ENCODE data around the gene SLC5A2. TPM values are rescaled to one million over a fixed set of nuclear protein-coding genes. Genes with fewer than 3 reads are reported as not detected.

The SLC5A2 gene
- total RNA-seq, 1 experiment from 2014 or later, result 0.11 TPM

- TF ChIP-seq EZH2phosphoT487 (IDR thresholded peaks at IDR 0.05; ENCODE audit: borderline replicate concordance, low read length) (no peak), EZH2 (IDR thresholded peaks at IDR 0.05; ENCODE audit: low read length, unreplicated experiment) (no peak)
- TF ChIP-seq, protein P1, sequence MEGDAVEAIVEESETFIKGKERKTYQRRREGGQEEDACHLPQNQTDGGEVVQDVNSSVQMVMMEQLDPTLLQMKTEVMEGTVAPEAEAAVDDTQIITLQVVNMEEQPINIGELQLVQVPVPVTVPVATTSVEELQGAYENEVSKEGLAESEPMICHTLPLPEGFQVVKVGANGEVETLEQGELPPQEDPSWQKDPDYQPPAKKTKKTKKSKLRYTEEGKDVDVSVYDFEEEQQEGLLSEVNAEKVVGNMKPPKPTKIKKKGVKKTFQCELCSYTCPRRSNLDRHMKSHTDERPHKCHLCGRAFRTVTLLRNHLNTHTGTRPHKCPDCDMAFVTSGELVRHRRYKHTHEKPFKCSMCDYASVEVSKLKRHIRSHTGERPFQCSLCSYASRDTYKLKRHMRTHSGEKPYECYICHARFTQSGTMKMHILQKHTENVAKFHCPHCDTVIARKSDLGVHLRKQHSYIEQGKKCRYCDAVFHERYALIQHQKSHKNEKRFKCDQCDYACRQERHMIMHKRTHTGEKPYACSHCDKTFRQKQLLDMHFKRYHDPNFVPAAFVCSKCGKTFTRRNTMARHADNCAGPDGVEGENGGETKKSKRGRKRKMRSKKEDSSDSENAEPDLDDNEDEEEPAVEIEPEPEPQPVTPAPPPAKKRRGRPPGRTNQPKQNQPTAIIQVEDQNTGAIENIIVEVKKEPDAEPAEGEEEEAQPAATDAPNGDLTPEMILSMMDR (conservative IDR thresholded peaks at IDR 0.05; ENCODE audit: low read depth, low read length), result no peak
- no peaks in the 10 kb centered on the region for H4K20me1 ChIP-seq (ENCODE audit: low read length)
- ATAC-seq, result peak; percentile 35
- peak overlapping the region; percentile 22; the same call in 1 of the 2 replicates for H3K4me2 ChIP-seq (ENCODE audit: low read length)
- peak overlapping the region; percentile 30; the same call in 1 of the 2 replicates for H3K27ac ChIP-seq (ENCODE audit: low read length)
- H3K9me2 ChIP-seq (replicated peaks; ENCODE audit: low read length), result no peaks in the 10 kb centered on the region
- no peaks in the 10 kb centered on the region for H3K27me3 ChIP-seq (ENCODE audit: low read length)
- peaks cover 13% of the 10 kb centered on the region; the same call in 1 of the 2 replicates for H3K79me2 ChIP-seq (ENCODE audit: low read length)
- H3K9ac ChIP-seq (ENCODE audit: low read length), result no peak overlapping the region
- H3K36me3 ChIP-seq (ENCODE audit: low read depth, low read length), result no peaks in the 10 kb centered on the region
- H3F3A ChIP-seq (ENCODE audit: low read length, unreplicated experiment), result no peaks in the 10 kb centered on the region
- H2AFZ ChIP-seq (ENCODE audit: low read length), result no peak overlapping the region; the same call in 1 of the 2 replicates
- intact Hi-C loops (cut with micrococcal nuclease), result loop anchor here (5.0 to 10.0 kb wide), 2 partner anchors 249 to 414 kb away; partner anchors contain the start of gene PYCARD
- BruUV-seq (replicated peaks), result no TSS peak
- no peak overlapping the region for H3K4me3 ChIP-seq (ENCODE audit: low read length)
- CTCF ChIA-PET, result interaction anchor here (0.6 kb wide), 1 partner anchor 417 kb away, joined by 4 read pairs; no protein-coding TSS in a partner anchor
- POLR2A ChIA-PET (ENCODE audit: unreplicated experiment), result no interaction called here
- H3K4me1 ChIP-seq (ENCODE audit: insufficient read depth, low read length), result peaks cover 18% of the 10 kb centered on the region
- DNase-seq, result peak; percentile 34
- no peaks in the 10 kb centered on the region for H3K9me3 ChIP-seq (ENCODE audit: low read length)
Measured at GRCh38 chr16:31453255-31454204, 29.4 kb upstream of the SLC5A2 start.

DNA sequence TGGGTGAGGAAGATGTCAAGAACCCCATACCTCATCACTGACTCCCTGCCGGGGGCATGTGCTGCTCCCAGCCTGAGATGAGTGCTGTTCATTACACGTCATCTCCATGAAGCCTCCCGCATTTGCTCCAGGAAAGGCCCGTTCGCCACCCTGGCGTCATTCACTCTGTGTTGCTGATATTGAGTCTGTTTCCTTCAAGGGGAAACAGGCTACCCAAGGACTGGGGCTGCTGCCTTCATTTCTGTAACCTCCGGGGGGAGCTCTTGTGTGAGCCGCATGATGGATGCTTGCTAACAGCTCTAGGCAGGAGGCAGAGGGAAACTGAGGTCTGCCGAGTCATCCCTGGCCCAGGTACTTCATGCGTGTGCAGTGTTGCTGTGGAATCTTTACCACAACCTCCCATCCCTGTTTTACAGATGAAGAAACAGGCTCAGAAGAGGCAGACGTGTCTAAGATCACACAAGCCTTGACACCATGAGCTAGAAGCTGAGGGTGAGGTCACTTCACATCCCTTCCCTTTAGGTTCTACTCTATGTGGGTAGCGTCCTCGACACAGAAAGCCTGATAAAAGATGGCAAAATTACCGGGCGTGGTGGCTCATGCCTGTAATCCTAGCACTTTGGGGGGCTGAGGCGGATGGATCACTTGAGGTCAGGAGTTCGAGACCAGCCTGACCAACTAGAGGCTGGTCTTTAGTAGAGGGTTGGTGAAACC, 27.2 kb upstream of the SLC5A2 start:
- intact Hi-C loops (cut with micrococcal nuclease), result loop anchor here (5.0 to 10.0 kb wide), 2 partner anchors 251 to 383 kb away; partner anchors contain the start of genes PYCARD, ZNF646 and ZNF668
- DNase-seq (no peak), ATAC-seq (no peak)
- Histone ChIP-seq H2AFZ (ENCODE audit: low read length) (no peak overlapping the region), H3K36me3 (ENCODE audit: low read depth, low read length) (no peaks in the 10 kb centered on the region), H3K79me2 (ENCODE audit: low read length) (peaks cover 17% of the 10 kb centered on the region; the same call in 1 of the 2 replicates), H3K27me3 (ENCODE audit: low read length) (no peaks in the 10 kb centered on the region), H3F3A (ENCODE audit: low read length, unreplicated experiment) (no peaks in the 10 kb centered on the region), H4K20me1 (ENCODE audit: low read length) (no peaks in the 10 kb centered on the region), H3K9me2 (replicated peaks; ENCODE audit: low read length) (no peaks in the 10 kb centered on the region), H3K9ac (ENCODE audit: low read length) (no peak overlapping the region), H3K4me3 (ENCODE audit: low read length) (no peak overlapping the region), H3K9me3 (ENCODE audit: low read length) (no peaks in the 10 kb centered on the region), H3K4me2 (ENCODE audit: low read length) (no peak overlapping the region), H3K27ac (ENCODE audit: low read length) (no peak overlapping the region), H3K4me1 (ENCODE audit: insufficient read depth, low read length) (peaks cover 31% of the 10 kb centered on the region)
- ChIA-PET POLR2A (ENCODE audit: unreplicated experiment) (no interaction called here), CTCF (no interaction called here)
- TF ChIP-seq EZH2phosphoT487 (IDR thresholded peaks at IDR 0.05; ENCODE audit: borderline replicate concordance, low read length) (no peak), EZH2 (IDR thresholded peaks at IDR 0.05; ENCODE audit: low read length, unreplicated experiment) (no peak)
- TF ChIP-seq, protein P1 (conservative IDR thresholded peaks at IDR 0.05; ENCODE audit: low read depth, low read length), result peak; percentile 34
- no TSS peak for BruUV-seq (replicated peaks)
